GM19372 (cell line): ENCODE measurements around the gene DEPDC5.
A peak's percentile ranks its signal among the peaks of the same experiment; 100 is the strongest.

Source experiments
- ATAC-seq: cut with Tn5 transposase; IDR thresholded peaks from one replicate; pipeline ENCODE4 v1.9.1; 2021; ENCODE audit warnings: mild to moderate bottlenecking, low read depth, moderate library complexity; ENCODE audit not compliant: unreplicated experiment

Gene DEPDC5

DNA sequence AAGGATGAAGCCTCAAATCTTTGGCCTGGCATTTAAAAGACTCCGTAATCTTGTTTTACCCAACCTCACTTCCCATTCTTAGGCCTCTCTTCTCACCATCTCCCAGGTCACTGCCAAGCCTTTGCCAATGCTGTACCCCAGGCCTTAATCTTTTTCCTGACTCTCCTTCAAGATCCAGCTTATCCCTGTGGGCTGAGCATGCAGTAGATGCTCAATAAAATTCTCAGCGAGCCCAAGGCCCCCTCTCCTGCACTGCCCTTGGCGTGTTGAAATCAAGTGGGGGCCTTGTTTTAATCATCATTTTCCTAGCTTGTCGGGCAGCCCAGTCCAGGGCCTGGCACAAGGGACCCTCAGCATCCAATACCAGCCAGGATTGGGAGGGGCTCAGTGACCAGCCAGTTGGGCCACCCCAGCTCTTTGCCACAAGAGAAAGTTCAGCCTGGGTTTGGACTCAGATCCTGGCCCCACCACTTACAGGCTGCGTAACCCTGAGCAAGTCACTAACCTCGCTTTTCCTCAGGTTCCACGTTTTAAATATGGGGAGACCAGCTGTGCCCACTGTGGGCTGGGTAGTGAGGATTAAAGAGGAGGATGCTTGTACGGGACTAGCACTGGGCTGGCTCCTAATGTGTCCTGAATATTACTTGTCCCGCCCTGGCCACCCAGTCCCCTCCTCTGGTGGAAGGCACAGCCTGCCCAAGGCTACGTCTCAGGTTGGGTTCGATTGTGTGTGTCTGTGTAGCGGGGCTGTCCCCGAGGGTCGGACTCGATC, 189.6 kb downstream of the DEPDC5 start:
- no peak for ATAC-seq

DNA sequence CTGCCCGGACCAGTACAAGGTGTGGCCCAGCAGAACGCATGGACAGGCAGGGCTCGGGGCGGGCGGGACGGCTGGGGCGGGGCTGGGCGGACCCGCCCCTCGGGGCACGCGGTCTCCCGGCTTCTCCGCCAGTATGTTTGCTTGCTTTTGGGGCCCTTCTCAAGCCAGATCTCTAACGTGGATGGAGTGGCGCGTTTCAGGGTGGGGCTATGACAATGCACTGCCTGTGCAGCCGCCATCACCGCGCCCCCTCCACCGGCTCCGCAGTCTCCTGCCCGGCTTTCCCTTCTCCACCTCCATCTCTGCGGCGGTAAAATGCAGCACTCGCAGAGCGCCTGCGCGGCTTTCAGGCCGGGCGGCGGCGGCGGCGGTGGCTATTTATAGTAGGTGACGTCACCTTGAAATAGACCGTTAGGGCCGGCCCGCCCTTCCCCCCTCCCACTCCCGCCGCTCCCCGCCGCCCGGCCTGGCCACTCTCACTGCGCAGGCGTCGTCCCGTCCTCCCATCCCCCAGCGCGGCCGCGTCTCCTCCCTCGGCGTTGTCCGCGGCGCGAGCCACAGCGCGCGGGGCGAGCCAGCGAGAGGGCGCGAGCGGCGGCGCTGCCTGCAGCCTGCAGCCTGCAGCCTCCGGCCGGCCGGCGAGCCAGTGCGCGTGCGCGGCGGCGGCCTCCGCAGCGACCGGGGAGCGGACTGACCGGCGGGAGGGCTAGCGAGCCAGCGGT, 190.3 kb downstream of the DEPDC5 start, which contains the start of gene YWHAH:
YWHAH (plus strand) TSS at position 558 of the 722 bp plus-strand sequence. CDS start 199 bp downstream, outside the sequence.
- ATAC-seq: peak; percentile 69

DNA sequence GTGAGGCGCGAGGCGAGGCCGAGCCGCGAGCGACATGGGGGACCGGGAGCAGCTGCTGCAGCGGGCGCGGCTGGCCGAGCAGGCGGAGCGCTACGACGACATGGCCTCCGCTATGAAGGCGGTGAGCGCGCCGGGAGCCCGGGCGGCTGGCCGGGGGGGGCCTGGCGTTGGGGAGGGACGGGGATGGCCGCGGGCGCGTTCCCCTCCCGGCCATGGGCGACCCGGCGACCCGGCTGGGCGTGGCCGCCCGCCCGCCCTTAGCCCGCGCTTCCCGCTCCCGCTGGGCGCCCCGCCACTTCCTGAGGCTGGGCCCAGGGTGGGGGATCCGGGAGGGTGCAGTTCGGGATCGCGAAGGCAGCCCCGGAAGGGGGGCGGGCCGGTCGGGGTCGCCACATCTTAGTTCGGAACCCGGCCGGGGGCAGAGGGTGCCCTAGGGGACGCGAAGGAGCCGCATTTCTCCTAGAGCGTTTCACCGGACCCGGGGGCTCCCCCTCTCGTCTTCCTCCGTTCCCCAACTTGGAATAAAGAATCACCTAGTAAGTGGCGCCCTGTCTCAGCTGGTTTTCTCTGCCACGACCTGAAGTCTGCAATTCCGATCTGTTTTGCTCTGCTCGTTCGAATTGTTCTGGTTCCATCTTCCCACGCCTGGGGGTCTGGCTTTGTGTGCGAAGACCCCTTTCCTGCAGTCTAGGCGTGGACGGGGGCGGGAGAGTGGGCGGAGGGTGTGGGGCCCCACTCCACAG, 191.1 kb downstream of the DEPDC5 start:
- ATAC-seq: no peak

DNA sequence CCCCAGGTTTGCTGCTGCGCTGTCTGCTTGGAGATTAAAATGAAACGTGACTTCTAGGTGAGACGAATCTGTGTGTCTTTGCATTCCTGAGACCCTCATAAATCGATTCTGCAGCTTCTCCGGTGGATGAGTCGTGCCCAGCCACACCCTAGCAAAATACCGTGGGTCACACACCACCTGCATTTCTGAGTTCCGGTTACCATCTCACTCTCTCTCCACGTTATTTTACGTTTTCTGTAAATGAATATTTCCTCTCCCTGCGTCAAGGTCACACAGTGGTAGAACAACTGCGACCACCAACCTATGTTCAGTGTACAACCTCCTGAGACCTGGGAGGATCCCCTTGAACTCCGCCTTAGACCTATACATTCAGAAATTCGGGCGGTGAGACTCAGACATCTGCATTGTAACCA, 191.6 kb downstream of the DEPDC5 start:
- no peak for ATAC-seq

DNA sequence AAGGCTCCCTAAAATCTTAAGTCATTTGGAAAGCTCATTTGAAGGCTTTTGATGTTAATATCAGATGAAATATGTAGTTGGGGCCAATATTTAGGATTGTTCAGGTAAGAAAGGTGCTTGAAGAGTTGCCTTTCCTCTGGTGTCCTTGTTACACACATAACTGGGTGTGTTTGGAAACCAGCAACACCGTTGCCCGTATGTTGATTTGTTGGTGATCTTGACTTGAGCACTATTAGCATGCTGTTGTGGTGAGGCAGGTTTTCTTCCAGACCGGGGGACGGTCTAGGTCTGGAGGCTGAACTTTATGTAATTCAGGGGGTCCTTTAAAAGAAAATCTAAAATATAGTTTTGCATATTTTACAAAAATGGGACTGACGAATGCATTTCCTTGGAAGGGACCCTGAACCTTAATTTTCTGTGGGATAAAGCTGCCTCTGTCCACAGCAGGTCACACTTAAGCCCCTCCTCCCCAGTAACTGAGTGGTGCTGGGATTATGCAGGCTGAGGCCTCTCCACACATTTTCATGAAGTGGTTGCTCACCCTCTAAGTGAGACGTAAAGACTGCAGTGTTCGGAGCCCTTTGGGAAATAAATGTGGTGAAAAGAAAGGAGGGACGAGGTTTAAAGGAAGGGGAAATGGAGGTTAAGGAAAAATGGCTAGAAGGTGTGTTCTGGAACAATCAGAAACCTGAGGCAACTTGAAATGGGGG, 192.3 kb downstream of the DEPDC5 start:
- no peak for ATAC-seq

DNA sequence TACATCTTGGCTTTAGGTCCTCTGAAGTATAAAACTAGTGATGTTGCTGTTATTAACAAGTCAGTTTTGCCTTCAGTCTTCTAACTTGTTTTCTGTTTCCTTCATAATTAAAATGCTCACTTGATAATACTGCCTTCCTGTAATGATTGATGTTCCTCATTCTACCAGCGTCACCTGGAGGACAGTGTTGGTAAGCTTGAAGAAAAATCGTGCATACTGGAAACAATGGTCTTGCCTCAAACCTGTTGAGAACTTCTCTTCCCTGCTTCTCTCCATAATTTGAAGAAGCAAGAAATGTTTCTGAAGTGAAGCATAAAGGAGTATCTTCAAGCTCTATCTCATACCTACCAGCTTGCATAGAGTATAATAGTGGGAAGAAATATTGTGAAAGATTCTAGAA, 193.5 kb downstream of the DEPDC5 start:
- ATAC-seq: no peak

DNA sequence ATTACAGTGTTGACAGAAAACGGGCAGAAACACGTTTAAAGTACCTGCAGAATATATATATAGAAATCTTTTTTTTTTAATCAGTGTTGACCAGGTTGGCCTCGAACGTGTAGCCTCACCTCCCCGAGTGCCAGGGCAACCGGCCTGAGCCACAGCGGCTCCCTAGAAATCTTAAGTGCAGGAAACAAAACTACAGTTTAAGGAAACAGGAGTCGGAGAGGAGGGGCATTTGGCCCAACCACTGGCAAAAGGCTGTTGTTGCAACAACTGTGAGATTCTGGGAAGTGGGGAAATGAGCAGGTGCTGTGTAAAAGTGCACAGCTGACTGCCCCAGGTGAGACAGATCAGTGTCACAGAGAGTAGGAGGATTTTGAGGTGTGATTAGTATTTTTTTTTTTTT, 194.2 kb downstream of the DEPDC5 start:
- ATAC-seq: no peak

DNA sequence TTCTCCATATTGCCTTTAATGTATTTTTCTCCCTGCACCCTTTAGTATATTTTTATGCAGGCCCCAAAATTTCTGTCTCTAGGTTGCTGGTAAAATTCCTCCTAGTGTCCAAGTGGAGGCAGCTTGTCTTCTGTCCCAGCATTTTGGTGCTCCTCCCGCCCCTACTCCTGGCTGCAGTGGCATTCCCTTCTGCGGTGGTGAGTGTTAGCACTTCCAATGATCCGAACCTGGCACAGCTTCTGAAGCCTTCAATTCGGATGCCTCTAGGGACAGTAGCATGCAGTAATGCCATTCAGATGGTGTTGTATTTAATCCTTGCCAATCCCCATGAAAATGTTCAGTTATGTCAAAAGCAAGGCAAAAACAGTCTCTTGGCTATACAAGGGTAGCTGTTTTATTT, 196.4 kb downstream of the DEPDC5 start:
- no peak for ATAC-seq

DNA sequence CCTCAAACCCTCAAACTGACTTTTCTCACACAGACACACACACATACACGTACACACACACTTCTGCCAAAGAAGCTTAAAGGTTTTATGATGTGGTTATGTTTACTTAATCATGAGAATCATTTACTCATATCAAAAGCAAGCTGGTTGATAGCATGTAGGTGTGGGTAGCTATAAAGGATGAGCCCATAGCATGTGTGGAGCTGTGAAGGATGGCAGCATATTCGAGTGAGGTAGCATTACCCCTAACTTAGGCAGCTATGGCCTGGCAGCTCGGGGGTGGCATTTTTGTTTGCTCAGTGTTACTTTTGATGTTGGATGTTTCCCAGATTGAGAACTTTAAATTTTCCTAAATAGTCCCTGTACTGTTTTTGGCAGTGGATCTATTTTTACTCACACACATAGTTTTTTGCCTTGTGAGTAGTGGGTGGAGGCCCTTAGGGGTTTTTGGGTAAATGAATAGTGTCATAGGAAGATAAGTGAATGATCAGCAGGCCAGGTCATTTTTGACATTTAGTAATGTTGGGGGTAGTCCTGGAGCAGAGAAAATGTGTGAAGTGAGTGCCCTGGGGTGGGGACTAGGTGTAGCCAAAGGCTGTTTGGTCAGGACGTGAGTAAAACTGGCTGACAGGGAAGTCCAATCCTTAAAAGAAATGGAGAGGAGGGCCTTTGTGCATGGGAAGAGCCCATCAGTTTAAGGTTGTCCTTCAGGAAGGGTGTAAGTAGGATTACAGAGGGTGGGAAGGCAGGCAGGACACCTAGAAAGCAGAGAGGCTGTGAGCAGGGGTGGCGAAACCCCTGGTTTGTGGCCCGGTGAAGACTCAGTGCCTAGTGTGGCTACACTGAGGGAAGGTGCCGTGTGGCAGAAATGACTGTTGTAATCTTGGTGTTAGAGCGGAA, 197.6 kb downstream of the DEPDC5 start:
- ATAC-seq: no peak

DNA sequence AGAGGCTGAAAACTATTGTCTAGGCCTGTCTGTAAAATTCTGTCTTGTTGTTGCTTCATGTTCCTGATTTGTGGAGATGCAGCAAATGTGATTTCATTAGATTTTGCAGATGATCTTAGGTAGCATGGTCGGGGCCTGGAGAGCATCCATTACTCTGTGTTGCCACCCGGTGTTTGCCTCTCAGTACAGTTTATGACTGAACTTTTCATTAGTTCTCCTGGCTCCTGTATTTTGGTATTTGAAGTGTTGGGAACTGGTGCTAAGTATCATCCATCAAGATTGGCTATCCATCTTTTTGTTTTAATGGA, 198.2 kb downstream of the DEPDC5 start:
- no peak for ATAC-seq

DNA sequence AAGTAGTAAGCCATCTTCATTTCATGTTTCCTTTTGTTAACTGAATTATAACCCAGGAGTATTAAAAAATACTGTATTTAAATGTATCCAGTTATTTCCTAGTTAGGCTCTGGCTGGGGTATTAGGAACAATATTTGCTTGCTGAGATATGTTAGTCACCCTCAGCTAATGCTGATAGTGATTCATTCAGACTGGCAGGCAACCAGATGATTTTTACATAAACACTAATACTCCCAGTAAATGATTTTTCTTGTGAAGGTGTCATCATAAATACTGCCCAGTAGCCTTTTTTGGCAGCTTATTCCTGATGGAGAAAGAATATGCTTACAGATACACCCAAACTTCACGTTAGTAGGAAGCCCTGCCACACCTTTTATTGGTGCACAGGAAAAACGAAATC, 198.7 kb downstream of the DEPDC5 start:
- ATAC-seq: no peak

DNA sequence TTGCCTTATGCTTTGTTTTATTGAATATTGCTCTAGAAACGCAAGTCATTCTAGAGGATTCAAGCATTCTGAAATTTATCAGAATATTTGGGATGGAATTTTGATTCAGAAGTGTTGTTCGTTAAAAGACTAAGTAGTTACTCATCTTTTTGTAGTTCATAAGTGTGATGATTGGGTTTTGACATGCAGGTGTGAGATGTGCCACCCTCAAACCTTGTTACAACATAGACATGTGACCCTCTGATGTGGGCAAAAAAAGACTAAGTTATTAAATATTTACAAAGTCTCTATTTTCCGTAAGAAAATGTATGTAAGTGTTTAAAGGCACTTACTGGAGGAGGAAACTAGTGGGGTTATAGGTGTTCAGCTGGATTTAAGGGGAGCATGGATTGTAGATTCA, 199.4 kb downstream of the DEPDC5 start:
- ATAC-seq: no peak

DNA sequence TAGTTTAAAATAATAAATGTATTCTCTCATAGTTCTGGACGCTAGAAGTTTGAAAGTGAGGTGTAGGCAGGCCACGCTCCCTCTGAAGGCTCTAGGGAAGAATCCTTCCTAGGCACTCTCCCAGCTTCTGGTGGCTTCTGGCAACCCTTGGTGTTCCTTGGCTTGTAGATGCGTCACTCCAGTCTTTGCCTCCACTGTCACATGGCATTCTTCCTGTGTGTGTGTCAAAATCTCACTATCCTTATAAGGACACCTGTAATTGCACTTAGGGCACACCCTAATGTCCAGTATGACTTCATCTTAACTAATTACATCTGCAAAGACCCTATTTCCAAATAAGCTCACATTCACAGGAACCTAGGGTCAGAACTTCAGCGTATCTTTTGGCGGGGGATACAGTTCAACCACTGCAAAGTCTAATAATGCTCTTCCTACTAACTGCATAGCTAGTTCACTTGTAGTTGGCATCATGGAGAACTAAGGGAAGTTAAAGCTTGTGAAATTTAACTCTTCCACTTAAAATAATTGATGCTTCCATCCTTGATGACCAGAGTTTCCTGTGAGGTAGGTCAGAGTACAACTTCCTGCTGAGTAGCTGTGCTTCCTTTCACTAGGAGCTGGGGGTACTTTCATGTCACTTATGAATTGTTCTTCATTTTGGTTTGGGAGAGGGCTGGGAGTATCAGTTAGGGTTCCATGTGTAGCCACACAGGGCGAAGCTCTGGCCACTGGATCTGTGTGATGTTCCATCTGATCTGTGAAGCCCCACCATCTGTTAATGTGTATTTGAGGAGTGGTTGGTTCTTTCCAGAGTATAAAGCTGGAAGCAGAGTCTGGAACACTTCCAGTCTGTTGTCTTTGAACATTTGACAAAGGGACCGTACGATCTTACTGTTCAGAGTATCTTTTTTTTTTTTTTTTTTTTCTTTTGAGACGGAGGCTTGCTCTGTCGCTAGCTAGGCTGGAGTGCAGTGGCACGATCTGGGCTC, 201.0 kb downstream of the DEPDC5 start:
- ATAC-seq: no peak

DNA sequence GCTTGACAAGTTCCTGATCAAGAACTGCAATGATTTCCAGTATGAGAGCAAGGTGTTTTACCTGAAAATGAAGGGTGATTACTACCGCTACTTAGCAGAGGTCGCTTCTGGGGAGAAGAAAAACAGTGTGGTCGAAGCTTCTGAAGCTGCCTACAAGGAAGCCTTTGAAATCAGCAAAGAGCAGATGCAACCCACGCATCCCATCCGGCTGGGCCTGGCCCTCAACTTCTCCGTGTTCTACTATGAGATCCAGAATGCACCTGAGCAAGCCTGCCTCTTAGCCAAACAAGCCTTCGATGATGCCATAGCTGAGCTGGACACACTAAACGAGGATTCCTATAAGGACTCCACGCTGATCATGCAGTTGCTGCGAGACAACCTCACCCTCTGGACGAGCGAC, 202.5 kb downstream of the DEPDC5 start:
- ATAC-seq: no peak
